GM18858 (cell line): Measurements from ENCODE around the gene COBL.

Experiments
- ATAC-seq: cut with Tn5 transposase; IDR thresholded peaks from one replicate; pipeline ENCODE4 v1.9.1; 2021; ENCODE audit not compliant: unreplicated experiment

Gene COBL

DNA sequence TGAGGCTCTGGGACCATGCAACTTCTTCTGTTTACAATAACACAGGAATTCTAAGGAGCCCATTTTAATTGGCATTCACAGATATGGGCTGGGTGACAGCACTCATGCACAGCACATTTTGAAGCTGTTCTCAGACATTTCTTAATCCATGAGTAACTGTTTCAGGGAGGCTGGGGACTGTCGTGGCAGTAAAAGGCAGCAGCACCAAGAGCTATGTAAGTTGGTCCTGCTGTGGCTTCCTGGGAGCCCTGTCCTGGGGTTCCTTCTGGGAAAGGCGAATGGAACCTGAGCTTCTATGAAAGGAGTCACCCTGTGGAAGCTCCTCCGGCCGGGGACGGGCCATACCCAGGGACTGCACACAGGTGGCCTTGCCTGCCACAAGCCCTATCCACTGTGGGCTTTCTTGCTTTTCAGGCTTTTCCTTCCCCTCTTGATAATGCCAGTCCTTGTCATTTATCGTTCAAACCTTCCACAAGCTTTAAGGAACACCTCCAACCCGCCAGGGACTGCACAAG lies 40.5 kb downstream of the COBL start:
- ATAC-seq: no peak

DNA sequence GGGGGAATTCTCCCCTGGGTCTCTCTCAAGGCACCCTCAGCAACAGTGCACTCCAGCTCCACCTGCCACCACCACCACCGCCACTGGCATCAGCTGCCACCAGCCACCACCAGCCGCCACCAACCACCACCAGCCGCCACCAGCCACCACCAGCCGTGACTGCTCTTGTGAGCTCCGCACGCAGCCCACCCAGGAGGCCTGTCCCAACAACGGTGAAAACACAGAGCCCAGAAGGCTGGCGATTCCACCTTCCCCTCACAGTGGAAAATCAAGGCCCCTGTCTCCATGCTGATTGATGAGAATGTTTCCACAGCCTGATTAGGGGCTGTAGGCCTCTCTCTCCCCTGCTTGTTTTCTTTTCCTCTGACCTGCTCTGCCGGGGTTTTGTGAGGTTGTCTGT lies 41.1 kb downstream of the COBL start:
- ATAC-seq: no peak

DNA sequence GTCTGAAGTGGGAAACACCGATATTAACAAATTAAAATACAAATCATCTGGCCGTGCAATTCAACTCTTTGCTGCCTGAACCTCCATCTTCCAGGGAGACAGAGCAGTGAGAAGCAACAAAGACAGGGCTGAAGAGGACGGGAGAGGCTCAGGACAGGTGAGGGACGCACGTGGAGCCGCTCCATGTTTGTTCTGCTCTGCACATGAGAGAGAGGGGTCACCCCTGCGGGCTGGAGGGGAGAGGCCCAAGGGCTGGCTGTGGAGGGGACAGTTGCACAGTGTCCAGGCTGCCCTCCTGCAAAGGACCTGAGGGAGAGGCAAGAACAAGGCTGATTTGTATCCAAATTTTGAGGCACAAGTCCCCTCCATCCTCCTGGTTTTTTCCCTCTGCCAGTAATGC lies 41.7 kb downstream of the COBL start:
- ATAC-seq: no peak

GRCh38 chr7:51274001-51274400 lies 42.6 kb downstream of the COBL start:
- no peak for ATAC-seq

DNA sequence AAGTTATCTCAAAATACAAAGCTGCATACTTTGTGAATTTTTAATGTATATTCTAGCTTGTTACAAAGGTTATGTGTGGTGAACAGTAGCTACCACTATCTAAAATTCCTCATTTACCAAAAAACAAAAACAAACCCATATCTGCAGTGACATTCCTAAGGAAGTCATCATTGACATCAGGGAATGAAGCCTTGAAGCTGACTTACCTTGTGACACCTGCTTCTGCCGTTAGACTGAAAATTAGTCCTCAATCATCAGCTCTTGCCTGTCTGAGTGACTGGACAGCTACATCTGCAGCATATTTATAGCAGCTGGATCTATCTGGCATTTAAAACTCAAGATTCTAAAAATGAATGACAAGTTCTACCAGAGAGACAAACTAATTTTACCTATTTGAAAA lies 43.2 kb downstream of the COBL start:
- ATAC-seq: no peak

- no peak for ATAC-seq
Observed at GRCh38 chr7:51270965-51271364, 45.6 kb downstream of the COBL start.

DNA sequence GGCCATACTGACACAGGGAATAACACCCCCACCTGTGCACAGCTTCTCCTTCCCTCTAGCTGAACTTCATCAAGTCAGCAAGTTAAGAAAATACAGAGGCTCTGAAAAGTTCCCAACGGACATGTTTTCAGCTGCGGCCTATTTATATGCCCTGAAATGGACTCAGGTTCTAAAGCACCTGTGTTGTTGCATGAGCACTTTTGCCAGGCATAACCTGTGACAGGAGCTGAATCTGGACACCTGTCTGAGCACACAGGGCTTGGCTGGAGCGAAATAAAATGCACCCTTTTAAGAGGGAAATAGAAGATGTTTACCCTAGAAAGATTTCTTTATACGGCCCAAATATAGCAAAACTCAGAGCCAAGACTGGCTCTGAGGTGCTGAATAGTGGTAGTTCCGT lies 46.7 kb downstream of the COBL start:
- no peak for ATAC-seq

DNA sequence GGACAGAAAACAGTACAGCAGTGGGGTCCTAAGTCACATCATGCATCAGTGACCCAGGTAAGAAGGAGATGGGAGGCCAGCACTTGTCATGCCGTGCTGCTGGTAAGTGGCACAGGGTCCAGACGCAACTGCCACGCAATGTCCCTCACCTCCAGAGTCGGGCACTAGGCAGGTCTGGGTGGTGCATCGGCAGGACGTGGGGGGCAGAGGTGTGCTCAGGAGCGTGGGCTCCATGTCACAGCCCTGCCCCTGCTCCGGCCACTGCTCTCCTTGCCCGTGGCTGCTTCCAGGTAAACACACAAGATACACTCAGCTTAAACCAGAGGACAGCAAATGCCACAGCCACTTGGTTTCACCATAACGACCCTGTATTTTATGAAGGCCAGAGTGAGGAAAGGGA lies 47.3 kb downstream of the COBL start:
- no peak for ATAC-seq

DNA sequence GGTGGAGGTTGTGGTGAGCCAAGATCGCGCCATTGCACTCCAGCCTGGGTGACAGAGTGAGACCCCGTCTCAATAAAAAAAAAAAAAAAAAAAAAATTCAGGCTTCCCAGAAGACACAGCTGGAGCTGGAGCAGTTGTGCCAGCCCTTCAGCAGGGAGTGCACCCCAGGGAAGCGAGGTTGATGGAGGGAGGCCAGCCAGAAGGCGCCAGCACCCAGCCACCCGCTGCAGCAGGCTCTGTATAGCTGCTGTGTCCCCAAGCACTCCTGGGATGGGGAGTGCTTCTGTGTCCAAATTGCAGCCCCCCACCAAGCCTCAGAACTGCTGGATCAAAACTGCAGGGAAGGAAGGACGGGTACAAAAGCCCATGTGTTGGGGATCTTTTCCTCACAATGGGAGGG lies 47.8 kb downstream of the COBL start:
- ATAC-seq: no peak

DNA sequence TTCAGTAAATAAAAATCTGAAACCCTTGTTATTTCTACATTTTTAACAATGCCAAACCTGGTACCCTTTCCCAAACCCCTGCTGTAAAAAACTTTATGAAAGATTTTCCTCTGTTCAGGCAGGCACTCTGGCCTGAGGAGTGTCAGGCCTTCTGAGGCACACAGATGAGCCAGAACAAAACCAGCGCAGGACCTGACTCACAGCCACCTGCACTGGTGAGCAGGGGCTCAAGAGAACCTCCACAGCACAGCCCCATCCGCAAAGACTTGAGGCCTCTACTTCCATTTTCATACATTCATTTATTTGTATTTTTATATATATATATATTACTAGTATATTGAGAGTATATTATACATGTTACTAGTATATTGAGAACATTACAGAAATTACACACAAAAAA lies 49.4 kb downstream of the COBL start:
- no peak for ATAC-seq

- ATAC-seq: no peak
Observed at GRCh38 chr7:51265066-51265907, 51.3 kb downstream of the COBL start.

- ATAC-seq: no peak
Observed at GRCh38 chr7:51263631-51264484, 52.8 kb downstream of the COBL start.

DNA sequence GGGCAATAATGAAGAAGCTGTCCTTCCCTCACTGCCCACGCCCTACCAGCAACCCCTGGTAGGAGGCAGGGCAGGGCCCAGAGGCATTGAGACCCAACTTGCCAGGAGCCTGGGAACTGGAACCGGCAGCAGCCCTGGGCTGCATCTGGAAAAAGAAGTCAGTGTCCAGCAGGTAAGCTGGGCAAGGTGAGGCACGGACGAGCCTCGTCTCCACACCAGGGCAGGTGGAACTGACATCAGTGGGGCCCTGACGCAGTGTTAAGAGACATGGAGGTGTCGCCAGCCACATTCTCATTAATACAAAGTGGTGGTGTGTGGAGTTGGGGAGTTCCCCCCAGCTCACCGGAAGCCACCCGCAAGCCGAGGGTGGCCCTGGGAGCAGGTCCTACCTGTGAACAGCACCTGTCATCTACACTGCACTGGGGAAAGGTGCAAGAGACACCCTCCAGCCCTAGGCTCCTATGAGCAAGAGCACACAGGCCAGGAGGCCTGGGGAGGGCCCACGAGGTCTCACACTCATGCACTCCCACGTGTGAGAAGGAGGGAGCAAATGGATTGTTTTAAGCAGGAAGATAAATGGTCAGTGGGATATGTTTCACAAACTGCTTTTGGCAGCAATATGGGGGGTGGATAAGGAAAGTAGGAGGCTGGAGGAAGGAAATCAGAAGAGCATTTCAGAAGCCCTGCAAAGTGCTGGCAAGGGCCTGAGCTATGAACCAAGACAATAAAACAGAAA lies 53.6 kb downstream of the COBL start:
- no peak for ATAC-seq

GRCh38 chr7:51261950-51262795 lies 54.4 kb downstream of the COBL start:
- ATAC-seq: no peak

GRCh38 chr7:51261117-51261835 lies 55.3 kb downstream of the COBL start:
- no peak for ATAC-seq

DNA sequence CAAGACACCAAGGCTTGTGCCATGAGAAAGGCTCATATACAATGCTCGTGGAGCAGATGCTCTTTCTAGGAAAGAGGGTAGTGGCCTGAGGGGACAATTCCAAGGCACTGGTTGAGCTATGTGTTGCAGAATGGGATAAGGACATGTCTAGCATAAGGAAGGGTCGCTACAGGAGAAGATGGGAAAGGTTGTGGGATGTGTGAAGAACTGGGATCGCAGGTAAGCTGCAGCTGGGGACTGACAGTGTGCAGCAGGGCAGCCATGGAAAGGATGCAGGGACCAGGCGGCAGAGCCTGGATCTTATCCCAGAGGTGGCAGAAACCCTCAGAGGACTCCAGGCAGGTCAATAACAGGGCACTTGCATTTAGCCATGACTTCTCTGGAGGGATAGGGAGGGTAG lies 56.1 kb downstream of the COBL start:
- ATAC-seq: no peak

DNA sequence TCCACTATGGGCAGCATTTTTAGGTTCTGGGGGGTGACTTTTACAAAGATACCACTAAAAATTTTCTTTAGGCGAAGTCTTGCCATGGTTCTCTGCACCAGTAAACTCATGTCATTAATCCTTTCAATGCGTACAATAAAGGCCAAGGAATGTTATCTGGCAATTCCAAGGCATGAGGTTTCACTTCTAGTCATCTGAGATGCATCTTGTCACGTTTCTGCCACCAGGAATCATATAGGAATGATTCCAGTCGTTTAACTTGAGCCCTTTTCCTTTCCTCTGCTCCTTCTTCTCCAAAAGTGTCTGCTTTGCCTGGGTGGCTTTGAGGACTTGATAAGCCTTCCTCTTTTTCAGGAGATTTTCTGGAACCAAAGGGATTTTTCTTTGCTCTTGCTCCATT lies 56.8 kb downstream of the COBL start:
- ATAC-seq: no peak

DNA sequence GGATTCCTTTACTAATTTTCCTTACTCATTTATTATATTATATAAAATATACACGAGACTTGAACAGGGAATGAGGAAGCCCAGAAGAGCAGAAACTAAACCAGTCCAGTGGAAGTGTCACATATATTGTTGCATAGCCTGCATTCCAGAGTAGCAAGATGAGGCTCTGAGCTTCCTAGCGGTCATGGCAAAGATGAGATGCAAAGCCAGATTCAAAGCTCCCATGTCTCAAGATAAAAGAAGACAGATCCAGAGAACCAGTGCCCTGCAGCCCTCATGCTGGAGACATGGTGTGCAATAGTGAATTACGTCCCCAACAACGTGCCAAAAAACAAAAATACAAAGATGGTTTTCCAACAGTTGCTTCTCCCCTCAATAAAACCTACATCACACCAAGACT lies 59.7 kb downstream of the COBL start:
- ATAC-seq: no peak

DNA sequence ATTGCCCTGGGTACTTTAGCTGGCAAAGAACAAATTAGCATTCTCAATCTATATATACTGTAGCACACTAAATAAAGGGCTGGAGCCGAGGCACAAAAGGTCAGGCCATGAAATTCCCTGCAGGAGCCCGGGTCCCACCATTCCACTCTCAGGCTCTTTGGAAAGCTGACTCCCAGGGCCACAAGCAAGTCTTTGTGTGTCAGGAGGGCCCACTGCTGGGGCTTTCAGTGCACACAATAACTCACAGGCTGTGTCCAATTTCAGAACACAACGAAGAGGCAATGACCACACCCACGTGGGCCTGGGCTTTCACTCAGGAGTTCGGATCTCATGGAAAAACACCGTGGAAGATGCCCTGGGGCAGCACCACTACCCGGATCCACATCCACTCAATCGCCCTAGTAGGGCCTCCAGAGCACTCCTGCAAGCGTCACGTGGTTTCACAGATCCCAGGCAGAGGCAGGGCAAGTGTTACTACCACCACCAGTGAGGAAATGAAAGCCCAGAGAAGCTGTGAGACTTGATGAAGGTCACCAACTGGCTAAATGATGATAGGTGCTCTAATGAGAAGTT lies 60.3 kb downstream of the COBL start:
- no peak for ATAC-seq
